ENCODE results near the gene WRAP73. TPM values are rescaled to one million over a fixed set of nuclear protein-coding genes. Genes with fewer than 3 reads are reported as not detected.

WRAP73 gene
- total RNA-seq, 1 experiment from 2014 or later, result 57.2 TPM

DNA sequence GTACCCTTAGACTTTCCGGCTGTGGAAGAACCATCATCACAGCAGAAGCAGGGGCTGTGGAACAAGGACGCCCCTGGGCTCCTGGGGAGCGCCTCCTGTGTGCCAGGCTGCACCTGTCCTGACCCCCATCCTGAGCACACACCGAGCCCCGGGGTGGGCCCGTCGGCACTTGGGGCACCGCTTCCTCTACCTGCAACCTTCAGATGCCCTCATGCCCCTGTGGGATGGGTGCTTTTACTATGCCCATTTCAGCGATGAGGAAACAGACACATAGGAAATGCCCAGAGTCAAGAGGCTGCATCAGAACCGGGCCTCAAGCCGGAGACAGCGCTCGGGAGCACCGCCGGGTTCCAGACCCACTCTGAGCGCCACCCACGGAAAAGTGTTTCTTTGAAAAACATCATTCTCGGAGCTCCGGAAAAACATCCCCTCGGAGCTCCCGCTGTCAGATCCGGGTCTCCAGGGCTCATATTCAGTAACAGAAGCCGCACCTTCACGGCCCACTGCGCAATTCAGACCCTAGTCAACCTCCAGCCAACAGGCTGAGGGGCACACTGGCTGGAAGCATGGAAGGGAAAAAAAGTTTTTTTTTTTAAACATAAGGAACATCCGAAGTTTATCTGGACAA is 17.1 kb downstream of the WRAP73 start:
- no peaks in the 10 kb centered on the region for H3K9me3 ChIP-seq (ENCODE audit: low read length)
- BruUV-seq (replicated peaks), result no TSS peak
- ChIA-PET POLR2A (ENCODE audit: unreplicated experiment) (no interaction called here), CTCF (no interaction called here)
- no peaks in the 10 kb centered on the region for H3K9me2 ChIP-seq (replicated peaks; ENCODE audit: low read length)
- peaks cover 50% of the 10 kb centered on the region for H3K36me3 ChIP-seq (ENCODE audit: low read depth, low read length)
- no peak for ATAC-seq
- DNase-seq, result no peak
- no peak overlapping the region for H2AFZ ChIP-seq (ENCODE audit: low read length)
- TF ChIP-seq, protein P1, sequence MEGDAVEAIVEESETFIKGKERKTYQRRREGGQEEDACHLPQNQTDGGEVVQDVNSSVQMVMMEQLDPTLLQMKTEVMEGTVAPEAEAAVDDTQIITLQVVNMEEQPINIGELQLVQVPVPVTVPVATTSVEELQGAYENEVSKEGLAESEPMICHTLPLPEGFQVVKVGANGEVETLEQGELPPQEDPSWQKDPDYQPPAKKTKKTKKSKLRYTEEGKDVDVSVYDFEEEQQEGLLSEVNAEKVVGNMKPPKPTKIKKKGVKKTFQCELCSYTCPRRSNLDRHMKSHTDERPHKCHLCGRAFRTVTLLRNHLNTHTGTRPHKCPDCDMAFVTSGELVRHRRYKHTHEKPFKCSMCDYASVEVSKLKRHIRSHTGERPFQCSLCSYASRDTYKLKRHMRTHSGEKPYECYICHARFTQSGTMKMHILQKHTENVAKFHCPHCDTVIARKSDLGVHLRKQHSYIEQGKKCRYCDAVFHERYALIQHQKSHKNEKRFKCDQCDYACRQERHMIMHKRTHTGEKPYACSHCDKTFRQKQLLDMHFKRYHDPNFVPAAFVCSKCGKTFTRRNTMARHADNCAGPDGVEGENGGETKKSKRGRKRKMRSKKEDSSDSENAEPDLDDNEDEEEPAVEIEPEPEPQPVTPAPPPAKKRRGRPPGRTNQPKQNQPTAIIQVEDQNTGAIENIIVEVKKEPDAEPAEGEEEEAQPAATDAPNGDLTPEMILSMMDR (conservative IDR thresholded peaks at IDR 0.05; ENCODE audit: low read depth, low read length), result no peak
- TF ChIP-seq EZH2phosphoT487 (IDR thresholded peaks at IDR 0.05; ENCODE audit: borderline replicate concordance, low read length), result no peak
- no peak for TF ChIP-seq EZH2 (IDR thresholded peaks at IDR 0.05; ENCODE audit: low read length, unreplicated experiment)
- no peaks in the 10 kb centered on the region for H3K4me1 ChIP-seq (ENCODE audit: insufficient read depth, low read length)
- H3K27ac ChIP-seq (ENCODE audit: low read length), result no peak overlapping the region
- H3K4me2 ChIP-seq (ENCODE audit: low read length), result no peak overlapping the region
- H4K20me1 ChIP-seq (ENCODE audit: low read length), result no peaks in the 10 kb centered on the region
- H3K9ac ChIP-seq (ENCODE audit: low read length), result no peak overlapping the region
- H3K79me2 ChIP-seq (ENCODE audit: low read length), result no peaks in the 10 kb centered on the region
- intact Hi-C loops (cut with micrococcal nuclease), result no loop called here
- H3K4me3 ChIP-seq (ENCODE audit: low read length), result no peak overlapping the region
- no peaks in the 10 kb centered on the region for H3F3A ChIP-seq (ENCODE audit: low read length, unreplicated experiment)
- H3K27me3 ChIP-seq (ENCODE audit: low read length), result no peaks in the 10 kb centered on the region

DNA sequence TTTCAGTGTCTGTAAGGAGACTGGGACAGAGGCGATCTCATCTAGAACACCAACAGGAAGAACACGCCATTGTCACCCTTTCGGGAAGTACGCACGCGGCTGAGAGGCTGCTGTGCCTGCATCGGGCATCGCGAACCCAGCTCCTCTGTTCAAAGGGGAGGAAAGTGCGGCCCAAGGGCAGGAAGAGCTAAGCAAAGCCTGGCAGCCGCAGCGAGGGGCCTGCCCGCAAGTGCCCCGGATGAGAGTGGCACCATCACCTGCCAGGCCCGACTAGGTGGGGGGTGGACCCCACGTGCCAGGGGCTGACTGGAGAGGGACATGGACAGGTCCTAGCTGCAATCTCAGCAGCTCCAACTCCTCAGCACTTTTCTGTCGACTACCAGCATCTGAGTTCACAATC is 17.6 kb downstream of the WRAP73 start:
- Histone ChIP-seq H3K9me3 (ENCODE audit: low read length) (no peaks in the 10 kb centered on the region), H3K4me3 (ENCODE audit: low read length) (no peak overlapping the region), H3K9me2 (replicated peaks; ENCODE audit: low read length) (no peaks in the 10 kb centered on the region), H3K4me1 (ENCODE audit: insufficient read depth, low read length) (no peaks in the 10 kb centered on the region), H3K4me2 (ENCODE audit: low read length) (no peak overlapping the region), H3K27ac (ENCODE audit: low read length) (no peak overlapping the region), H3K9ac (ENCODE audit: low read length) (no peak overlapping the region), H3F3A (ENCODE audit: low read length, unreplicated experiment) (no peaks in the 10 kb centered on the region), H2AFZ (ENCODE audit: low read length) (no peak overlapping the region), H3K36me3 (ENCODE audit: low read depth, low read length) (peaks cover 51% of the 10 kb centered on the region), H3K27me3 (ENCODE audit: low read length) (no peaks in the 10 kb centered on the region), H4K20me1 (ENCODE audit: low read length) (no peaks in the 10 kb centered on the region), H3K79me2 (ENCODE audit: low read length) (no peaks in the 10 kb centered on the region)
- intact Hi-C loops (cut with micrococcal nuclease), result no loop called here
- ChIA-PET CTCF (no interaction called here), POLR2A (ENCODE audit: unreplicated experiment) (no interaction called here)
- TF ChIP-seq EZH2phosphoT487 (IDR thresholded peaks at IDR 0.05; ENCODE audit: borderline replicate concordance, low read length) (no peak), EZH2 (IDR thresholded peaks at IDR 0.05; ENCODE audit: low read length, unreplicated experiment) (no peak)
- TF ChIP-seq, protein P1 (conservative IDR thresholded peaks at IDR 0.05; ENCODE audit: low read depth, low read length), result no peak
- BruUV-seq (replicated peaks), result no TSS peak
- DNase-seq (no peak), ATAC-seq (no peak)

DNA sequence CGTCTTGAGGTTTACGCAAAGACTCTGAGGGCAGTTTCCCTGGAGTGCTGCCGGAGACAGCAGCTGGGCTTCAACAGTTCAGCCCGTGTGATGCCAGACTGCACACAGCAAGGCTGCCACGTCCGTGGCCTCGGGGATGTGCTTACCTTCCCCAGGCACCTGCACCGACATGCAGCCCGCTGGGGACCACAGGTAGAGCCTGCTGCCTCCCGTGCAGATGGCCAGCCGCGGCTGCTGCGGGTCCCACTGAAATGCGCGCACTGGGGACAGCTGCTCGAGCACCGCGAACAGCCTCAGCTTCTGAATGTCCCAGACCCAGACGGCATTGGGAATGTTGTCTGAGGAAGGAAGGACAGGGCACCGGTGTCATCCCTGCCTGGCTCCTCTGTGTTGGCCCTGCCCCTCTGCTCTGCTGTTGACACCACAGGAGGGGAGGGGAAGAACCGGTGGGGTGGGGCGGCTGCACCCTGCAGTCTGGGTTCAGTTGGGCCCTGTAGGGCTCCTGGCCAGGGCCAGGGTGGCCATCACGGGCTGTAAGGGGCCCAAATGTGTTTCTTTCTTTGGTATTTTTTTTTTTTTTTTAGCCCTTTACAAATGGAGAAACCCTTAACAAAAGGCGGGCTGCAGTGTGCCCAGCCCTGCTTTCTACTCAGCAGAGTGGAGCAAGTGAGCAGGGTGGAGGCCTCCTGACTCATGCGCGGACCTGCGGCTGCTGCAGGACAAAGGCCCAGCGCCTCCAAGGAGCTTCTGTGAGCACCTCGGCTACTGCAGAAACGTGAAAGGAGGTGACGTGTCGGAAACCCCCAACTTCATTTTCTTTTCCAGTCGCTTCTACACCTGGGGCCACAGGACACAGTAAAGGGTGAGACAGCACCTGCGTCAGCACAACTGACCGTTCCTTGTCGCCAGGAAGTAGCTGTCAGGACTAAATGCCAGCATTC is 18.3 kb downstream of the WRAP73 start:
- Histone ChIP-seq H3K4me1 (ENCODE audit: insufficient read depth, low read length) (no peaks in the 10 kb centered on the region), H3K9me2 (replicated peaks; ENCODE audit: low read length) (no peaks in the 10 kb centered on the region), H3K27ac (ENCODE audit: low read length) (no peak overlapping the region), H3K36me3 (ENCODE audit: low read depth, low read length) (peaks cover 46% of the 10 kb centered on the region), H3F3A (ENCODE audit: low read length, unreplicated experiment) (no peaks in the 10 kb centered on the region), H3K27me3 (ENCODE audit: low read length) (no peaks in the 10 kb centered on the region), H3K4me2 (ENCODE audit: low read length) (no peak overlapping the region), H3K79me2 (ENCODE audit: low read length) (no peaks in the 10 kb centered on the region), H3K4me3 (ENCODE audit: low read length) (no peak overlapping the region), H4K20me1 (ENCODE audit: low read length) (no peaks in the 10 kb centered on the region), H2AFZ (ENCODE audit: low read length) (no peak overlapping the region), H3K9me3 (ENCODE audit: low read length) (no peaks in the 10 kb centered on the region), H3K9ac (ENCODE audit: low read length) (no peak overlapping the region)
- POLR2A ChIA-PET (ENCODE audit: unreplicated experiment), result no interaction called here
- DNase-seq (no peak), ATAC-seq (no peak)
- no peak for TF ChIP-seq EZH2 (IDR thresholded peaks at IDR 0.05; ENCODE audit: low read length, unreplicated experiment)
- TF ChIP-seq EZH2phosphoT487 (IDR thresholded peaks at IDR 0.05; ENCODE audit: borderline replicate concordance, low read length), result no peak
- TF ChIP-seq, protein P1 (conservative IDR thresholded peaks at IDR 0.05; ENCODE audit: low read depth, low read length), result no peak
- CTCF ChIA-PET, result no interaction called here
- intact Hi-C loops (cut with micrococcal nuclease), result no loop called here
- BruUV-seq (replicated peaks), result no TSS peak

All from PC-3 (cell line).